ENCODE results near the gene SUSD6.
A peak's percentile ranks its signal among the peaks of the same experiment; 100 is the strongest.

Gene SUSD6

DNA sequence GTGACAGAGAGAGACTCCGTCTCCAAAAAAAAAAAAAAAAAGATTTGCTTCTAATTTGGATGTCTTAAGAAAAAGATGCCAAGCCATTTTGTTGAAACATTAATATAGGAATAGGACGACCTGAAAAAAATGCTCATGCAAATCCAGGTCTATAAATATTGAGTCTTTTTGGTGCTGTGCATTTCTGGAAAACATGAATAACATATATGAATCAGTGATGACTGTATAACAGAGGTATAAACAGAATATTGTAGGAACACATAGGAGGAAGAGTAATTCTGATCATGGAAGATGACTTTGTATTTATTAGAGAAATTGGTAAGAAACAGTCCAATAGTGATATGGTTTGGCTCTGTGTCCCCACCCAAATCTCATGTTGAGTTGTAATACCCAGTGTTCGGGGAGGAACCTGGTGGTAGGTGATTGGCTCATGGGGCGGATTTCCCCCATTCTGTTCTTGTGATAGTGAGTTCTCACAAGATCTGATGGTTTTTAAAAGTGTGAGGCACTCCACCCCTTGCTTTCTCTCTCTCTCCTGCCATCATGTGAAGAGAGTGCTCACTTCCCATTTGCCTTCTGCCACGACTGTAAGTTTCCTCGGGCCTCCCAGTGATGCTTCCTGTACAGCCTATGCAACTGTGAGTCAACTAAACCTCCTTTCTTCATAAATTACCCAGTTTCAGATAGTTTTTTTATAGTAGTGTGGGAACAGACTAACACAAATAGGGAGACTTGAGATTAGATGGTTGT is 152.5 kb downstream of the SUSD6 start:
- peak; percentile 55 for DNase-seq (ENCODE audit: low read depth)
